CD4-positive, alpha-beta memory T cell (primary cell): ENCODE measurements around the gene FHOD3. TPM values are rescaled to one million over a fixed set of nuclear protein-coding genes. Genes with fewer than 3 reads are reported as not detected.

Experiments
- CTCF ChIA-PET: fragments of 350-600 bp; sonication (Branson Sonifier 250); formaldehyde crosslinking; loops from one replicate; lab custom pipeline; 2021; ENCODE audit warnings: inconsistent platforms; ENCODE audit not compliant: partially characterized antibody; lab: Charles Lee
- POLR2A ChIA-PET: fragments of 350-600 bp; sonication (Branson Sonifier 250); formaldehyde crosslinking; loops from one replicate; lab custom pipeline; 2021; ENCODE audit not compliant: partially characterized antibody; lab: Charles Lee
- DNase-seq, 5 donors: peaks; one replicate each; pipeline versions ENCODE4 v3.0.0 to v3.0.0-alpha.2; 2020 to 2022; ENCODE audit warnings: mixed read lengths in 1 of 5
- H3K27ac ChIP-seq: one replicate; pipeline ENCODE4 v1.7.0; 2013; ENCODE audit warnings: low read depth, low read length
- H3K27me3 ChIP-seq: 2 replicates; pipeline ENCODE4 v1.7.0; 2013; ENCODE audit warnings: mild to moderate bottlenecking, low read length, moderate library complexity; ENCODE audit not compliant: insufficient read depth
- H3K36me3 ChIP-seq: 2 replicates; pipeline ENCODE4 v1.7.0; 2013; ENCODE audit warnings: mild to moderate bottlenecking, low read length, moderate library complexity; ENCODE audit not compliant: insufficient read depth
- H3K4me1 ChIP-seq: 2 replicates; pipeline ENCODE4 v1.7.0; 2013; ENCODE audit warnings: mild to moderate bottlenecking, low read length, moderate library complexity; ENCODE audit not compliant: insufficient read depth
- H3K4me3 ChIP-seq, 2 donors: one replicate each; pipeline ENCODE4 v1.7.0; 2013; ENCODE audit warnings: low read length in 2 of 2, mild to moderate bottlenecking in 1 of 2
- H3K9me3 ChIP-seq, 2 donors: one replicate each; pipeline ENCODE4 v1.7.0; 2013; ENCODE audit warnings: low read length in 2 of 2, control low read depth in 1 of 2; ENCODE audit not compliant: control insufficient read depth in 1 of 2
- H3K27ac Mint-ChIP-seq, 7 donors: one replicate each; pipeline ENCODE4 v1.8.0; 2020 to 2021; ENCODE audit warnings: mixed read lengths in 7 of 7, mild to moderate bottlenecking in 6 of 7, inconsistent platforms in 3 of 7, moderate library complexity in 3 of 7
- H3K27me3 Mint-ChIP-seq, 2 donors: one replicate each; pipeline ENCODE4 v1.8.0; 2020 to 2021; ENCODE audit warnings: mixed read lengths in 2 of 2
- H3K36me3 Mint-ChIP-seq, 2 donors: one replicate each; pipeline ENCODE4 v1.8.0; 2020 to 2021; ENCODE audit warnings: mixed read lengths in 2 of 2, inconsistent platforms in 1 of 2, mild to moderate bottlenecking in 1 of 2
- H3K4me1 Mint-ChIP-seq, 4 donors: one replicate each; pipeline ENCODE4 v1.8.0; 2020 to 2021; ENCODE audit warnings: mixed read lengths in 4 of 4, mild to moderate bottlenecking in 1 of 4
- H3K4me3 Mint-ChIP-seq, 8 donors: one replicate each; pipeline ENCODE4 v1.8.0; 2020 to 2021; ENCODE audit warnings: mixed read lengths in 8 of 8, mild to moderate bottlenecking in 7 of 8, moderate library complexity in 6 of 8, inconsistent platforms in 3 of 8
- H3K9me3 Mint-ChIP-seq, 8 donors: one replicate each; pipeline ENCODE4 v1.8.0; 2020 to 2021; ENCODE audit warnings: mixed read lengths in 8 of 8, mild to moderate bottlenecking in 5 of 8, inconsistent platforms in 3 of 8, moderate library complexity in 1 of 8
- intact Hi-C: fragments of 100-400 bp; cut with micrococcal nuclease; formaldehyde crosslinking; loops from one replicate; pipeline ENCODE4 v1.15.1; 2023
- polyA plus RNA-seq, 2 donors: library from polyadenylated mRNA; unstranded; fragments of 300-500 nt; fragmentation: Illumina TruSeq; gene quantifications; one replicate each; pipeline ENCODE4 v1.2.3, GENCODE V29; 2021
- total RNA-seq, 2 experiments: library from RNA; stranded (reverse); gene quantifications; one replicate each; pipeline ENCODE4 v1.2.3, GENCODE V29; 2021

FHOD3 gene
- total and polyA plus RNA-seq, 4 experiments from 2014 or later, result not detected

DNA sequence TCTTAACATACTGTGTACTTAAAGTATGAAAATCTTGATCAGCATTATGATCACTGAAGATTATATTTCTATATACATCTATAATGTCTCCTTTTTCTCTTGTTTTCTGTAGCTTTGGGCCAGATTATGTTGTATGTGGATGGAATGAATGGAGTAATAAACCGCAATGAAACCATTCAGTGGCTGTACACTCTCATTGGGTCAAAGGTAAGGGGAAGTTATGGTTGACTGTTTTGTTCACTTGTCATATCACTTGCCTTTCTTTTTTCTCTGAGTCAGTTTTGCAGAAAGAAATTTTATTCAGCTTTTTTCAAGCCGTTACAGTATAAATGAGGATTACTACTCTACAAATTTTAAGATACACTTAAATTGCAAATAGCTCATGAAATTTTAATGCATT lies 278.8 kb downstream of the FHOD3 start:
- H3K27me3 ChIP-seq, result no peaks in the 10 kb centered on the region
- H3K4me1 Mint-ChIP-seq, result peaks cover 0 to 2% (median 0%) of the 10 kb centered on the region in 4 donors
- ChIA-PET CTCF (no interaction called here), POLR2A (no interaction called here)
- no peaks in the 10 kb centered on the region for H3K36me3 Mint-ChIP-seq
- no peak overlapping the region for H3K27ac ChIP-seq
- no peaks in the 10 kb centered on the region for H3K4me1 ChIP-seq
- no peaks in the 10 kb centered on the region for H3K36me3 ChIP-seq
- H3K9me3 ChIP-seq, result no peaks in the 10 kb centered on the region
- H3K4me3 Mint-ChIP-seq, result no peak overlapping the region
- H3K27me3 Mint-ChIP-seq, result peaks cover 0 to 1% of the 10 kb centered on the region in 2 donors
- DNase-seq, result no peak
- H3K27ac Mint-ChIP-seq, result no peak overlapping the region
- H3K4me3 ChIP-seq, result no peak overlapping the region
- intact Hi-C loops, result no loop called here
- H3K9me3 Mint-ChIP-seq, result peaks cover 0 to 2% (median 0%) of the 10 kb centered on the region in 8 donors

GRCh38 chr18:36578871-36579710 lies 281.6 kb downstream of the FHOD3 start:
- no peak overlapping the region for H3K4me3 Mint-ChIP-seq
- intact Hi-C loops, result no loop called here
- H3K9me3 ChIP-seq, result no peaks in the 10 kb centered on the region
- H3K36me3 ChIP-seq, result no peaks in the 10 kb centered on the region
- ChIA-PET POLR2A (no interaction called here), CTCF (no interaction called here)
- peaks cover 0 to 2% (median 0%) of the 10 kb centered on the region in 8 donors for H3K9me3 Mint-ChIP-seq
- no peak overlapping the region for H3K27ac Mint-ChIP-seq
- no peaks in the 10 kb centered on the region for H3K4me1 Mint-ChIP-seq
- no peaks in the 10 kb centered on the region for H3K36me3 Mint-ChIP-seq
- H3K4me1 ChIP-seq, result no peaks in the 10 kb centered on the region
- no peak overlapping the region for H3K27ac ChIP-seq
- H3K27me3 ChIP-seq, result no peaks in the 10 kb centered on the region
- no peak overlapping the region for H3K4me3 ChIP-seq
- DNase-seq, result no peak
- peaks cover 0 to 1% of the 10 kb centered on the region in 2 donors for H3K27me3 Mint-ChIP-seq

GRCh38 chr18:36580266-36580665 lies 282.8 kb downstream of the FHOD3 start:
- Mint-ChIP-seq H3K27ac (no peak overlapping the region), H3K36me3 (no peaks in the 10 kb centered on the region), H3K27me3 (peaks cover 0 to 1% of the 10 kb centered on the region in 2 donors), H3K9me3 (peaks cover 0 to 2% (median 0%) of the 10 kb centered on the region in 8 donors), H3K4me3 (no peak overlapping the region), H3K4me1 (no peaks in the 10 kb centered on the region)
- POLR2A ChIA-PET, result no interaction called here
- Histone ChIP-seq H3K4me1 (no peaks in the 10 kb centered on the region), H3K27me3 (no peaks in the 10 kb centered on the region), H3K36me3 (no peaks in the 10 kb centered on the region), H3K9me3 (no peaks in the 10 kb centered on the region), H3K27ac (no peak overlapping the region), H3K4me3 (no peak overlapping the region)
- CTCF ChIA-PET, result no interaction called here
- intact Hi-C loops, result no loop called here
- no peak for DNase-seq

- Histone ChIP-seq H3K4me3 (no peak overlapping the region), H3K9me3 (no peaks in the 10 kb centered on the region), H3K27me3 (no peaks in the 10 kb centered on the region), H3K4me1 (no peaks in the 10 kb centered on the region), H3K27ac (no peak overlapping the region), H3K36me3 (no peaks in the 10 kb centered on the region)
- H3K9me3 Mint-ChIP-seq, result peaks cover 0 to 2% (median 0%) of the 10 kb centered on the region in 8 donors
- intact Hi-C loops, result no loop called here
- no peak overlapping the region for H3K4me3 Mint-ChIP-seq
- DNase-seq, result no peak
- no peaks in the 10 kb centered on the region for H3K4me1 Mint-ChIP-seq
- ChIA-PET CTCF (no interaction called here), POLR2A (no interaction called here)
- no peaks in the 10 kb centered on the region for H3K36me3 Mint-ChIP-seq
- no peak overlapping the region for H3K27ac Mint-ChIP-seq
- peaks cover 0 to 1% of the 10 kb centered on the region in 2 donors for H3K27me3 Mint-ChIP-seq
These were observed 283.6 kb downstream of the FHOD3 start for GRCh38 chr18:36580874-36581750.

- H3K27ac Mint-ChIP-seq, result no peak overlapping the region
- Histone ChIP-seq H3K4me1 (no peaks in the 10 kb centered on the region), H3K4me3 (no peak overlapping the region), H3K9me3 (no peaks in the 10 kb centered on the region), H3K27me3 (no peaks in the 10 kb centered on the region), H3K36me3 (no peaks in the 10 kb centered on the region), H3K27ac (no peak overlapping the region)
- H3K4me1 Mint-ChIP-seq, result no peaks in the 10 kb centered on the region
- ChIA-PET CTCF (no interaction called here), POLR2A (no interaction called here)
- H3K36me3 Mint-ChIP-seq, result no peaks in the 10 kb centered on the region
- H3K27me3 Mint-ChIP-seq, result no peaks in the 10 kb centered on the region
- DNase-seq, result no peak
- no peak overlapping the region for H3K4me3 Mint-ChIP-seq
- H3K9me3 Mint-ChIP-seq, result no peaks in the 10 kb centered on the region
- intact Hi-C loops, result no loop called here
These were observed 285.7 kb downstream of the FHOD3 start for GRCh38 chr18:36582988-36583745.

GRCh38 chr18:36589857-36590543 lies 292.5 kb downstream of the FHOD3 start:
- H3K4me3 Mint-ChIP-seq, result no peak overlapping the region
- no peaks in the 10 kb centered on the region for H3K27me3 ChIP-seq
- peaks cover 0 to 2% (median 0%) of the 10 kb centered on the region in 8 donors for H3K9me3 Mint-ChIP-seq
- H3K27ac ChIP-seq, result no peak overlapping the region
- no peaks in the 10 kb centered on the region for H3K4me1 ChIP-seq
- no peaks in the 10 kb centered on the region for H3K36me3 Mint-ChIP-seq
- no peak for DNase-seq
- POLR2A ChIA-PET, result no interaction called here
- peaks cover 0 to 2% of the 10 kb centered on the region in 2 donors for H3K27me3 Mint-ChIP-seq
- no peaks in the 10 kb centered on the region for H3K9me3 ChIP-seq
- no peaks in the 10 kb centered on the region for H3K4me1 Mint-ChIP-seq
- H3K4me3 ChIP-seq, result no peak overlapping the region
- H3K27ac Mint-ChIP-seq, result no peak overlapping the region
- CTCF ChIA-PET, result no interaction called here
- no peaks in the 10 kb centered on the region for H3K36me3 ChIP-seq
- intact Hi-C loops, result no loop called here
